H54 (cell line): ENCODE data around the gene UPK3A.
A peak's percentile ranks its signal among the peaks of the same experiment; 100 is the strongest.
"Not testable (repeated sequence)": the region's sequence is repeated elsewhere in the genome, so short reads cannot be mapped to it uniquely, and the experiment has no call there.

Experiments used
- DNase-seq: peaks from one replicate; pipeline ENCODE4 v3.0.0; 2011; ENCODE audit warnings: low spot score, mixed read lengths; ENCODE audit not compliant: insufficient read length
- FAIRE-seq: peaks from 3 replicates; lab custom pipeline; 2011; peaks lifted over from hg19 to GRCh38; lab: Jason Lieb, UNC
- POLR2A ChIP-seq: IDR thresholded peaks from 2 replicates; pipeline ENCODE4 v1.6.1; 2011; ENCODE audit warnings: low read depth, mild to moderate bottlenecking, low read length

Gene UPK3A

DNA sequence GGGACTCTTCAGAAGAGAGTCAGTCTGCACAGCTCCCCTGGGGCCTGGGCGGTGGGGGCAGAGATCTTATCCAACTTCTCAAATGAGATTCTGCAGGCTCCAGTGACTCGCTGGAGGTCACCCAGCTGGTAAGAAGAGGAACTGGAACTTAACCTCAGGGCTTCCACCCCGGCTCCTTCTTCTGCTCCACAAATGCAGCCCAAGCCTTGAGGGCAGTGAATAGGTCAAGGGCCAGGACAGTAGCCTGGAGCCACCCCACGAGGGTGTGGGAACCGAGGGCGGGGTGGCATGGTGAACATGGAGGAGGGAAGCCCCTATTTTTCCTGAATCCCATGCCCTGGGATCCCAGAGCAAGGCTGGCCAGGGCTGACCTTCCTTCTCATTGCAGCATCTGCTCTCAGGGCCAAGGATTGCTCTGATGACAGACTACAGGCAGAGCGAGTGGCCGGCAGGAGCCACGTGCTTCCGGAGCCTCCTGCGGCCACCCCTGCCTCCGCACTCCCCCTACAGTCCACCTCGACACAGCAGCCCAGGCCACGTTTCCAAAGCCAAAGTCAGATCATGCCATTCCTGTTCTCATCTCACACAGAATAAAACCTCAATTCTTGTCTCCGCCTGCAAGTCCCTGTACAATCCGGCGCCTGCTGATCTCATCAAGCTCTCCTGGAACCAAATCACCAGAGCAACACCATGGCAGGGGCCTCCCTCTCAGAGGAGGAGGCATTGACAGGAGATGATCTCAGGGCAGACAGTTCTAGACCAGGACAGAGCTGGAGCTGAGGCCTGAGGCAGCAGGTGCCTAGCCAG, 21.1 kb upstream of the UPK3A start:
- FAIRE-seq (no peak), DNase-seq (no peak)
- no peak for TF ChIP-seq POLR2A

DNA sequence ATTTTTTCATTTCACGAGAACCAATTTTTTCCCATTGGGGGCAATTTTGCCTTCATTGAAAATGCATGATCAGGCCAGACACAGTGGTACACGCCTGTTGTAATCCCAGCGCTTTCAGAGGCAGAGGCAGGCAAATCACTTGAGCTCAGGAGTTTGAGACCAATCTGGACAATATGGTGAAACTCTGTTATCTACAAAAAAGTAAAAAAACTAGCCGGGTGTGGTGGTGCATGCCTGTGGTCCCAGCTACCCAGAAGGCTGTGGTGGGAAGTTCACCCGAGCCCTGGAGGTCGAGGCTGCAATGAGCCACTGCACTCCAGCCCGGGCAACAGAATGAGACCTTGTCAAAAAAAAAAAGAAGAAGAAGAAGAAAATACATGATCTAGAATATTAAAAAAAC, 19.2 kb upstream of the UPK3A start:
- FAIRE-seq (no peak), DNase-seq (no peak)
- no peak for TF ChIP-seq POLR2A

DNA sequence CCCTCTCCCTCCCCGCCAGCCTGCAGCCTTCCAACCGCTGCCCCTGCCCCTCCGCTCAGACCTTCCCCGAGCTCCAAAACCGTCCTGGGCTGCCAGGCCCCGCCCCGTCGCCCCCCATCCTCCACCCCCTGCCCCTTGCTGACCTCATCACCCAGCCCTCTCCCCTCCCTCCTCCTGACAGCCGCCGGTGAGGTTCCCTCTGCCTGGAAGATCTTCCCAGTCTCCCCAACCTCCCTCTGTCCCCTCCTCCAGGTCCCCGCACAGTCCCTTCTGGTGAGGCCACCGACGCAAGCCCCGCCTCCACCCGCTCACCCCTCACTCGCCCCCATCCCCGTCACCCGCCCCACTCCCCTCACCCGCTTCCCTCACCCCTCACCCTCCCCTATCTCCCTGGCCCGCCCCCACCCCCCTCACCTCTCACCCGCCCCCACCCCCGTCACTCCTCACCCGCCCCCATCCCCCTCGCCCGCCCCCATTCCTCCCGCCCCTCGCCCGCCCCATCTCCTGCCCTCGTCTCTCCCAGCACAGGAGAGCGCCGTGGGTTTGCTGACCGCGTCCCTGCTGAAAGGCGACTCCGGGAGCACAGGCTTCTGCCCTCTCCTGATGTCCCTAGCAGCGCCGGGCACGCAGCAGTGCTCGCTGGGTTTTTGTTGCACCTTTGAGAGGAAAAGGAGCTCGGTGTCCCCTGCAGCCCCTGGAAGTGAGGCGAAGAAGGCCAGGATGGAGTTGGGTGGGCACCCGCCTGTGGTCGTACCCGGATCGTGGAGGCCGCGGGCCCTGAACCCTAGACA, 16.4 kb upstream of the UPK3A start:
- peak; percentile 39 for DNase-seq

DNA sequence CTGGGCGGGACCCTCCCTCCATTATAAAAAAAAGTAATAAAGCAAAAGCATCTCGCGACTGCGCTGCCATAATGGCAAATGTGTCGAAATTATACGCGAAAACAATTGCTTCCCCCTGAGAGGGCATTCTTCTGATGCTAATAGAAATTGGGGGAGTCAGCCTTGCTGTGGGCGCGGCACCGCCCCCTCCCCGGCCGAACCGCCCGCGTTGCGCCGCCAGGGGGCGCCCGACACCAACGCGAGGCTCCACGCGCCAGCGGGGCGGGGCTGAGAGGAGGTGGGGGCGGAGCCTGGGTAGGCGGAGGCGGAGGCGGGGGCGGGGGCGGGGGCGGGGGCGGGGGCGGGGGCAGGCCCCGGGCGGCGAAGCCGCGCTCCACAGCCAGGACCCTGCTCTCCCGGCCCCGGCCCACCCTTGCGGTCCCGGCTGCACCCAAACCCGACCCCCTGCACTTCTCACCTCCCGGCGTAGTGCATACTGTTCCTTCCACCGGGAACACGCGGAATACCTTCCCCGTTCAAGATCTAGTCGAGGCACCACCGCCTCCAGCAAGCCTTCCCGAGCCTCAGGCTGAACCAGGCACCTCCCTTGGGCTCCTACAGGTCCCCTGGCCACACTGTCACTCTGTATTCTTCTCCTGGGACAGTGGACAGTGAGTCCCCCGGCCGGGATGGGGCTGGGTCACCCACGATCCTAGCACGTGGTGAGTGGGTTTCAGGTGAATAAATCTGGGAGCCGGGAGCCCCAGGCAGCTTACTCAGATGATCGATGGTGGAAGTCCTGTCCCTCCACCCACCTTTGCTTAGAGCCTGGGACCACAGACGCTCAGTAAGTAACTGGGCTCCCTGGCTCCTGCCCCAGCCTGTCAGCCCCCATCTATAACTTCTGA, 15.5 kb upstream of the UPK3A start:
- FAIRE-seq: no peak
- DNase-seq: peak; percentile 52

More for the DNA sequence above, 16.4 kb upstream of the UPK3A start:
- TF ChIP-seq POLR2A: no peak
- FAIRE-seq: no peak

DNA sequence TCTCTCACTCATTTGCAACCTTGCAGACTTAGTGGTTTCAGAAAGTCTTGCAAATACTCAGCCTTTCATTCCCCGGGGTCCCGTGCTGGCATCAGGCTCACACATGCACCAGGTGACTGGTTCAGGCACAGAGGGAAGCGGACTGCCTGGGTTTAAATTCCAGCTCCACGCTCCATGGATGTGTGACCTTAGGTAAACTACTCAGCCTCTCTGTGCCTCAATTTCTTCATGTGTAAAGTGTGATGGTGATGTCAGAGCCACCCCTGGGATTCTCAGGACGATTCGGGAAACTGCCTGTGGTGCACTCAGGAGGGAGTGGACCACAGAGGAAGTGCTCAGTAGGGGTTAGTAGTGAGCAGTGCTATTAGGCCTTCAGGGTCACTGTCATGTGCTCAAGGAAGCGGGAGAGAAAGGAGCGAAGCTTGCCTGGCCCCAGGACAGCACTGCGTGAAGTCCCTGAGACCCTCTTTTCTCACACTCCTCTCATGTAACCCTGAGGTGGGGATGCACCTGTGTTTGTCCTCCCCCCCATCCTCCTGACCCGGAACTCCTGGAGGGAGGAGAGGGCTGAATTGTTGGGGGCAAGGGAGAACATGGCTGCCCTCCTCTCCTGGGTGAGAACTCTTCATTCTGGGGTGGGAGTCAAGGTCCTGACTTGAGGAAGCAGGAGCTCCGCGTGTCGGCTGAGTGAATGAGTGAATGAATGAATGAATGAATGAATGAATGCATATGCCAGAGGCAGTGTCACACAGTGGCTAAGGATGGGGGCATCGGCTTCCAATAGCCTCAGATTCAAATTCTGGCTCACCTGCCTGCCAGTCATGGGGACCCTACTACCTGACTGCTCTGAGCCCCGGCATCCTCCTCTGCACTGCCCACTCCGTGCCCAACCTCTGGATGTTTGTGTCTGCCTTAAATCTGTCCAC, 14.4 kb upstream of the UPK3A start:
- TF ChIP-seq POLR2A: no peak
- DNase-seq (no peak), FAIRE-seq (no peak)

More for the DNA sequence above, 15.5 kb upstream of the UPK3A start:
- TF ChIP-seq POLR2A: no peak

DNA sequence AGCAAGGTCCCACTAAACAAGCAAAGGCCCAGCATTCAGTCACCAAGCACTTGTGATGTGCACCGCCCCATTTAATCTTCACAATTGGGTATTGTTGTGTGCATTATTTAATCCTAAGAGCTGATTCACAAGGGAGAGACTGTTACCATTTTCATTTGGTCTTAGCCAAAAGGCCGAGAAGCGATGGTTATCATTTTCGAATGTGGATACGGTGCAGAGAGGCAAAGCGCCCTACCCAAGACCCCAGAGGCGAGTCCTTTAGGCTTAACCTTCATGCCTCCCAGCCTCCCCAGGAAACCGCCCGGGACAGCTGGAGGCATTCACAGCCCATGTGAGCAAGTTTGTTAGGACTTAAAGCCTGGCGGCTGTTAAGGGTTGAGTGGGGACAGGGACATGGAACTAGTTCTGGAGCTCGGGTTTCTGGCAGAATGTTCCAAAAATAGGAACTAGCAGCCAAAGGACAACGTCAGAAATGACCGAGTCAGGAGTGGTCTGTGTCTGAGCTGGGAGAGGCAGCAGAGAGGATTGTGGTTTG, 13.0 kb upstream of the UPK3A start:
- no peak for FAIRE-seq
- no peak for TF ChIP-seq POLR2A
- DNase-seq: no peak

DNA sequence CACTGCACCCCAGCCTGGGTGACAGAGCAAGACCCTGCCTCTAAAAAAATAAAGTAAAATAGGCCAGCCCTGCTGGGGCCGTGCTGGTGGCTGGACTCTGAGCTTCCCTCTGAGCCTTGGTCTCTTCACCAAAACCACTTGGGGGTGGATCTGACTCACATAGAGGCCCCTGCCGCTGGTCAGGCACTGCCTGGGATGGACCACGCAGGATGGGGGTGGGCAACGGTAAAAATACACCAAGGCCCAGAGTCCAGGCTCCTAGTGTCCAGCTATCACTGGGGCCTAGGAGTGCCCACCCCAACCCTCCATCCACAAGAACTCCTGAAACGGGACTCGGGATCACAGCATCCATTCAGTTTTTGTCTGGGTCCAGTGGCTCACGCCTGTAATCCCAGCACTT, 12.3 kb upstream of the UPK3A start:
- FAIRE-seq: no peak
- TF ChIP-seq POLR2A: no peak
- no peak for DNase-seq

DNA sequence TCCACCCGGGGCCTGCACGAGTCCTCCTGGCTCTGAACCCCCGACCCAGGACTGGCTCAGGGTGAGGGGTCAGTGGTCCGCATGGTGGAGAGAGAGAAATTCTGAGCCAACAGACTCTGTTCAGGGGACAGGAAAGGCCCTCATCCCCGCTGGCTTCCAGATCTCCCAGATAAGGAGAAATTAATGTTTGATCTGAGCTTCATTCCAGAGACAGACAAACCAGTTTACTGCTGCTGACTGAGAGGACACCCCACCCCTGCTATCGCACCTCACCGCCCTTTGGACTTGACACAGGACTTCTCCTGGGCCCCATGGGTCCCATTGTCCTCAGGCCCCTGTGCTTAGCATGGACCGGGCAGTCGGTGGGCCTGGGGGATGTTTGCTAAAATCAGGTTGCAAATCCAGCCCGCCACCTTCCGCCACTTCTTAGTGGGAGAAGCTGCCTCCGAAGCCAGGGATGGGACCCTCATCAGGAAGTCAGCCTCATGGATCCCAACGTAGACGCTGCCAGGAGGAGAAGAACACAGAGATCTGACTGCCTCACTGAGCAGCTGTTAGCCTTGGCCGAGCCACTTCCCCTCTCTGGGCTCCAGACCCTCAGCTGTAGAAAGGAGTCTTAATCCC, 11.2 kb upstream of the UPK3A start:
- FAIRE-seq (no peak), DNase-seq (no peak)
- TF ChIP-seq POLR2A: no peak

DNA sequence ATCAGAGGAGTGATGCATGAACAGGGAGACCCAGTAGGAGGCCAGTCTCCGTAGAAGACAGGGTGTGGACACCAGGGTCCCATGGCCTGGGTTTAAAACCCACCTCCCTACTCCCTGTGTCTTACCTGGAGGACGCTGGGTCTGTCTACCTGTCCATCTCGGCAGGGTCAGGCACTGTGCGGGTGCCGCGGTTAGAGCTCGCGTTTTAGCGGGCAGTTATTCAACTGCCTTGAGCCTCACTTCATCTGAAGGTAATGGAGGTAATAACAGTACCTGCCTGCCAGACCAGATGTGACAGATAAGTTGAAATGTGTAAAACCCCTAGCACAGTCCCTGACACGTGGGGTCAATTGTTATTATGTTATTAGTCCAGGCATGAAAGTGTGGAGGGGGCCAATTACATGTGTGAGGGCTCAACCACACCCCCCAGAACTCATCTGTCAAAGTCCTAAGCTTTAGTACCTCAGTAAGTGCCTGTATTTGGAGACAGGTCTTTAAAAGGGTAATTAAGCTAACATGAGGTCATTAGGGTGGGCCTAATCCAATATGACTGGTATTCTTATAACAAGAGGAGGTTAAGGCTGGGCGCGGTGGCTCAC, 8.1 kb upstream of the UPK3A start:
- FAIRE-seq: no peak
- DNase-seq: no peak
- no peak for TF ChIP-seq POLR2A

DNA sequence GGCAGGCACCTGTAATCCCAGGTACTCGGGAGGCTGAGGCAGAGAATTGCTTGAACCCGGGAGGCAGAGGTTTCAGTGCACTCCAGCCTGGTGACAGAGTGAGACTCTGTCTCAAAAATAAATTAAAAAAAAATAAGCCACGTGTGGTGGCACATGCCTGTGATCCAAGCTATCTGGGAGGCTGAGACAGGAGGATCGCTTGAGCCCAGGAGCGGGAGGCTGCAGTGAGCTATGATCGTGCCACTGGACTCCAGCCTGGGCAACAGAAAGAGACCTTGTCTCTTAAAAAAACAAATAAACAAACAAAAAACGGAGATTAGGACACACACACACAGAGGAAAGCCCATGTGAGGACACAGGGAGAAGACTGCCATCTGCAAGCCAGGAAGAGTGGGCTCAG, 7.0 kb upstream of the UPK3A start:
- DNase-seq, FAIRE-seq: not testable (repeated sequence)

DNA sequence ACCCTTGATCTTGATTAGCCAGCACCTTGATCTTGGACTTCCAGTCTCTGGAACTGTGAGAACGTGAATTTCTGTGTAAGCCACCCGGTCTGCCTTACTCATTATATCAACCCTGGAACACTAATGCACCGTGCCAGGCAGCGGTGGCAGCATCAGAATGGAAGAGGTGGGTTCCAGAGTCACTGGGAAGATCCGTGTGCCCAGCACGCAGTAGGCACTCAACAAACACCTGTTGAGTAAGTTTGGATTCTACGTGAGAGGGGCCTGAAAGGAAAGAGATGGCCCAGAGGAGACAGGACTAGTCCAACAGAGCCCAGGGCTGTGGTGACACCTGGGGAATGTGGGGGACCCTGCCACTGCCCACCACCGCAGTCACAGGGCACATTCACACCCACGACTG, 6.6 kb upstream of the UPK3A start:
- TF ChIP-seq POLR2A: no peak
- DNase-seq: no peak
- no peak for FAIRE-seq

DNA sequence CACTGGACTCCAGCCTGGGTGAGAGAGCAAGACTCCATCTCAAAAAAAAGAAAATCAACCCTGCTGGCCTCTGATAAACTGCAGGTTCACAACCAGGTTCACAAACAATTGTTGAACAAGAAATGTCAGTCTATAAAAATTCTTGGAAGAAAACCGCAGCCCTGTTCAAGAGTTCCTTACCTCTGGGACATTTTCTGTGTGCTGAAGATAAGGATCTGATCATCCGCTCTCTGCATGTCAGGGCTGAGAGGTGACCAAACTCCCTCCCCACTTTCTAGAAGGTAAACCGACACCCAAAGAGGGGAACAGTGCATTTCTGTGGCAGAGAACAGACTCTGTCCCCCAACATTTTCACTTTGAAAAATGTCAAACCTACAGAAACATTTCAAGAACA, 4.2 kb upstream of the UPK3A start:
- no peak for TF ChIP-seq POLR2A
- no peak for FAIRE-seq
- DNase-seq: no peak
